Posterior vena cava (tissue), 2 donors: Measurements from ENCODE around the gene JADE3. TPM values are rescaled to one million over a fixed set of nuclear protein-coding genes. Genes with fewer than 3 reads are reported as not detected.
A peak's percentile ranks its signal among the peaks of the same experiment; 100 is the strongest.
"Not testable (repeated sequence)": the region's sequence is repeated elsewhere in the genome, so short reads cannot be mapped to it uniquely, and the experiment has no call there.

Source experiments
- DNase-seq: peaks from one replicate; pipeline ENCODE4 v3.0.0-alpha.2; 2020; ENCODE audit warnings: low spot score
- intact Hi-C, 2 donors: fragments of 100-400 bp; cut with DNase I; formaldehyde crosslinking; loops; one replicate each; pipeline versions ENCODE4 v1.14.1 to v1.14.2; 2022 to 2023
- total RNA-seq, 2 donors: library from RNA; stranded (reverse); fragmentation: NEBNext Ultra II Directional; extraction: Animal tissue kit (Norgen Biotek cat#: 25700); gene quantifications; one replicate each; pipeline ENCODE4 v1.2.1, GENCODE V29; 2021
- donor health status: DM: yes; HTN: yes; CAD: no.
- donor health status: DM: yes; HTN: yes; CAD: no.

Gene JADE3
- total RNA-seq, 2 donors from 2014 or later, result 3.1 to 6.6 TPM

GRCh38 chrX:46927718-46928117, 15.5 kb downstream of the JADE3 start:
- DNase-seq, result no peak
- intact Hi-C loops, result no loop called here

DNA sequence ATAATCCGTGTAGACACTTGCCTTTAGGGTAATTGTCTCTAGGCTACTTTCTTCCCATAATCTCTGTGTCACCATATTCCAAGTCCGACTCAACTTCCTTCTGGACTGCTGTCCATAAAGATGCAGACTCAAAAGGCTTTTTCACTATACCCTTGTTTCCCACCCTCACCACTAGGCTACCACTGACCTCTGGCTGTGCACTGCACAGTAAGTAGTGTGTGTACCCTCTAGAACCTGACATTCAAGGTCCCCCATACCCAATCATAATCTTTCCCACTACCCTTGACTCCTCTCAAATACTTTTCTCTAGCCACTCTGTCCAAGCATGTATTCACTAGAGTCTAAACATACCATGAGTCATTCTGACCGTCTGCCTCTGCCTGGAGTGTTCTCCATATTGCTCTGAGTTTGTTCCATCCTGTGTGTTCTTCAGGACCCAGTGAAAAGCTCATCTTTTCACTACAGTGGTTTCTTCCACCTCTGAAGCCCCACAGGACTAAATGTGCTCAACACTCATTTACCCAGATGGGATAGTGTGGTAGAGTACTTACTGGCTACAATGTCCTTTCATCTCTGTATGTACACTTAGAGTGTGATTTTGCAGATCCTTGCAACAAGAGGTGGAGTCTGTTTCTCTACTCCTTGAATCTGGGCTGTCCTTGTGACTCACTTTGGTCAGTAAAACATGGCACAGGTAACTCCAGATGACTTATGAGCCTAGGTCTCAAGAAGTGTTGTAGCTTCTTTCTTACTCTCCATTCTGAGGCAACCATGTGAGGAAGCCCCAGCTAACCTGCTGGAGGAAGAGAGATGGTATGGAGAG, 17.4 kb downstream of the JADE3 start:
- DNase-seq, result no peak
- intact Hi-C loops, result no loop called here

GRCh38 chrX:46935295-46935694, 23.1 kb downstream of the JADE3 start:
- intact Hi-C loops, result no loop called here
- DNase-seq, result no peak

DNA sequence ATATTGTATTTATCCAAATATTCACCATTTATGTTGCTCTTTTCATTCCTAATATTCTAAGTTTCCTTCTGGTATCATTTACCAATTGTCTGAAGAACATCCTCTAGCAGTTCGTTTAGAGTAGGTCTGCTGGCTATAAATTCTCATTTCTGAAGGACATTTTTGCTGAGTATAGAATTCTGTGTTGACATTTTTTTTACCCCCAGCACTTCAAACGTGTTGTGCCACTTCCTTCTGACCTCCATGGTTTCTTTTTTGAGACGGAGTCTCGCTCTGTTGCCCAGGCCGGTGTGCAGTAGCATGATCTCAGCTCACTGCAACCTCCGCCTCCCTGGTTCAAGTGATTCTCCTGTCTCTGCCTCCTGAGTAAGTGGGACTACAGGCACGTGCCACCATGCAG, 26.4 kb downstream of the JADE3 start:
- no peak for DNase-seq
- intact Hi-C loops, result no loop called here

DNA sequence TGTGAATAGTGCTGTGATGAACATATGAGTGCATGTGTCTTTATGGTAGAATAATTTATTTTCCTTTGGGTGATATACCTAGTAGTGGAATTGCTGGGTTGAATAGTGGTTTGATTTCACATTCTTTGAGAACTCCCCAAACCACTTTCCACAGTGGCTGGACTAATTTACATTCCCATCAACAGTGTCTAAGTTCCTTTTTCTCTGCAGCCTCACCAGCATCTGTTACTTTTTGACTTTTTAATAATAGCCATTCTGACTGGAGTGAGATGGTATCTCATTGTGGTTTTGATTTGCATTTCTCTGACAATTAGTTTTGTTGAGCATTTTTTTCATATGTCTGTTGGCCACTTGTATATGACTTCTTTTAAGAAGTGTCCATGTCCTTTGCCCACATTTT, 29.1 kb downstream of the JADE3 start:
- intact Hi-C loops, result no loop called here
- DNase-seq, result no peak

GRCh38 chrX:46953137-46953527, 40.9 kb downstream of the JADE3 start:
- DNase-seq, result no peak
- intact Hi-C loops, result no loop called here

- intact Hi-C loops, result no loop called here
These were observed 41.4 kb downstream of the JADE3 start for GRCh38 chrX:46953597-46953996.

GRCh38 chrX:46954716-46955115, 42.5 kb downstream of the JADE3 start:
- DNase-seq, result no peak
- intact Hi-C loops, result no loop called here

More at GRCh38 chrX:46953597-46953996, 41.4 kb downstream of the JADE3 start:
- DNase-seq, result no peak

GRCh38 chrX:46956589-46956988, 44.4 kb downstream of the JADE3 start:
- DNase-seq, intact Hi-C loops: not testable (repeated sequence)

GRCh38 chrX:46957297-46957696, 45.1 kb downstream of the JADE3 start:
- DNase-seq, result no peak
- intact Hi-C loops, result no loop called here

GRCh38 chrX:46959101-46959500, 46.9 kb downstream of the JADE3 start:
- DNase-seq, result no peak
- intact Hi-C loops, result no loop called here

GRCh38 chrX:46959985-46960700, 47.9 kb downstream of the JADE3 start:
- intact Hi-C loops, result no loop called here
- no peak for DNase-seq

- intact Hi-C loops, result no loop called here
These were observed 48.9 kb downstream of the JADE3 start for GRCh38 chrX:46961097-46961496.

GRCh38 chrX:46961574-46962283, 49.5 kb downstream of the JADE3 start:
- intact Hi-C loops, result no loop called here
- no peak for DNase-seq

More at GRCh38 chrX:46961097-46961496, 48.9 kb downstream of the JADE3 start:
- no peak for DNase-seq

DNA sequence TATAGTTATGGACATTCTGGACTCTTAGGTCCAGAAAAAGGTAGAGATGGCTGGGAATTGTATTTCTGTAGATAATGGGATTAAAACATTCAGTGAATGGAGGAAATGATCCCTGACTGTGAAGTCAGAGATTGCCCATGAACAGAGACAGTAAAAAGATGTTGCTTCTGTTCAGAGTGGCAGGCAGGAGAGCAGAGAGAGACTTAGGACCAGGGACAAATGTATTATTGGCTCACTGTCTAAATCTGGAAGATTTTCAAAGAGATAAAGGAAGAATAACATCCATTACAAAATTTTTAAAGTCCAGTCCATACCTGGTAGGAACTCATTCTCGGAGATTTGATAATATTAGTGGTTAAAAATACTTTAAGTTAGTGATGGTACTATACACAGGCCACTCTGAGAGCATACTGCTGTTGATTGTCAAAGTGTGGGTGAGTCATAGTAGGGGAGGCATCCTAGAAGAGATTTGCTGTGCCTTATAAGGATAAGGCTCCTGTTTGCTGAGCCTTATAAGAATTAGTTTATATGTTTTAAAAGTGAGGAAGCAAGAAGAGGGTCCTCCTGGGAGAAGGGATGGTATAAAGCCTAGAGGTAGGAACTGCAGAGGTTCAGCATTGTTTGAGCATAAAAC, 53.0 kb downstream of the JADE3 start:
- intact Hi-C loops, result no loop called here

DNA sequence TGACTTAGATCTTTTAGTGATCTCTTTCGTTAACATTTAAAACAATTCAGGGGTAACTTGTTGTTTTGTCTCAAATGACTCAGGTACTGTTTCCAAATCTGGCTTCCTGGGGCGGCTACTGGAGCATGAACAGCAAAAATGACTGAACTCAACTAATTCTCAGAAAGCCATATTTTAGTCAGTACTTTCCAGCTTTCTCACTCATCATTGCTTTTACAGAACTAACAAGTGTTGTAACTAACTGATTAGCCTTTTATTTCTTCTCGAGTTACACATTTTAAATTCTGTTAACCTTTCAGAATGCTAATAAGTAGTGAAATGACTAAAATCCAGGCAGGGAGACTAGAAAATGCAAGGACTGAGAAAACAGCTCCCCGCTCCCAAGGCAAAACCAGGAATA, 55.3 kb downstream of the JADE3 start:
- DNase-seq, result no peak
- intact Hi-C loops, result no loop called here

More for the DNA sequence above, 53.0 kb downstream of the JADE3 start:
- DNase-seq, result no peak

DNA sequence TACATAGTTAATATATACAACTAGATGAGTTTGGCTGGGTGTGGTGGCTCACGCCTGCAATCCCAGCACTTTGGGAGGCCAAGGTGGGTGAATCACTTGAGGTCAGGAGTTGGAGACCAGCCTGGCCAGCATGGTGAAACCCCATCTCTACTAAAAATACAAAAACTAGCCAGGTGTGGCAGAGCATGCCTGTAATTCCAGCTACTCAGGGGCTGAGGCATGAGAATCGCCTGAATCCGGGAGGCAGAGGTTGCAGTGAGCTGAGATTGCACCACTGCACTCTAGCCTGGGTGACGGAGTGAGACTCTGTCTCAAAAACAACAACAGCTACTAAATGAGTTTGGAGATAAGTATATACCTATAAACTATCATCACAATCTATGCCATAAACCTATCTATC, 64.8 kb downstream of the JADE3 start:
- intact Hi-C loops, DNase-seq: not testable (repeated sequence)

GRCh38 chrX:46978341-46979291, 66.4 kb downstream of the JADE3 start:
- intact Hi-C loops, result no loop called here
- peak; percentile 89 for DNase-seq

GRCh38 chrX:46984705-46985104, 72.5 kb downstream of the JADE3 start:
- no peak for DNase-seq
- intact Hi-C loops, result no loop called here
